ENCODE measurements around the gene BCAR3. TPM values are rescaled to one million over a fixed set of nuclear protein-coding genes. Genes with fewer than 3 reads are reported as not detected.

BCAR3 gene
- polyA plus RNA-seq, 1 donor, result 14.5 TPM

DNA sequence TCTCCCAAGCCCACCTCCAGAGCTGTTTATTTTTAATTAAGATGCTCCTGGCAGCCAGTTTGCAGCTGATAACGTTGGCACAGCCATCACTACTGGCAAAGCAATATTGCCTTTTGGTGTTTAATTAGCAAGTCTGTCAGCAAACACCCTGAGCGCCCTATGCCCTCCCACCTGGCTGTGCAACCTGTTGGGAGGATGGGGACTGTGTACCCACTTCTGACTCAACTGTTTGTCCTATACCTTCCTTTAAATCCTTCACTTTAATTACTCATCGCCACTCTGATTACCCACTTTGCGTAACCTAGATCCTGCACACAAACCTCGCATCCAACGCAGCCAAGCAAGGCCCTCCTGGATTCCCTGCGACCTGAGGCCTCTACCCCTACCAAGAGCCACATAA, 67.1 kb downstream of the BCAR3 start:
- DNase-seq, result no peak

DNA sequence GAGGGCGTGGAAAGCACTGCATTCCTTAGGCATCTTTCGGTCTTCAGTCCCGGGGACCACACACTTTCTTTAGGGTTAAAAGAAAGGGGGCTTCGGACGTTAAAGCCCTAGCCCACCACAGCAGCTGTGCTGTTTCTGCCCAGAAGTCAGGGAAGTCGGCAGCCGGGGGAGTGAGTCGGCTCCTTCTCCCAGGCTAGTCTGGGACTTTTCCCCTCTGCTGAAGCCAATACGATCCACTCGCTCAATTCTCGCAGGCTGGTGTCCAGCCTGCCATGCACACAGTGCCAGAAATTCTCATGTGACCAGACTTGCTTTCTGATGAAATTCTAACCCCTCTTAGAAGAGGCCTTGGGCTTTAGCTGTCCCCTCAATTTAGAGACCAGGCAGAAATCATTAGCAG, 67.7 kb downstream of the BCAR3 start:
- DNase-seq, result peak; percentile 68

DNA sequence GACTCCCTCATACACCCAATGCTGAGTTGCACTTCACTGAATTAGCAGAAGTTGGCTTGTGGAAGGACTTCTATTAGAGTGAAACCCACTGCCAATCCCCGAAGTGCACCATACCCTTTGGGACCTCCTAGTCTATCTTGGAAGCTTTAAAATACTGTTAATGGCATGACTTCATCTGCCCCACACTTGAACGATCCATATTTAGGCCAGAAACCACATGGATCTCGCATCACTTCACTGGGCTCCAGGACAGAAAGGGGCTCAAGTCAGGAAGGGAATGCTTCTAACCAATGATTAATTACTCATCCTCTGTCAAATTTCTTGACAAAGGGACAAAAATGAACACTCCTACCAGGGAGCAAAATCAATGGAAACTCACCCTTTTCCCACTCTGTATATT, 69.1 kb downstream of the BCAR3 start:
- no peak for DNase-seq

DNA sequence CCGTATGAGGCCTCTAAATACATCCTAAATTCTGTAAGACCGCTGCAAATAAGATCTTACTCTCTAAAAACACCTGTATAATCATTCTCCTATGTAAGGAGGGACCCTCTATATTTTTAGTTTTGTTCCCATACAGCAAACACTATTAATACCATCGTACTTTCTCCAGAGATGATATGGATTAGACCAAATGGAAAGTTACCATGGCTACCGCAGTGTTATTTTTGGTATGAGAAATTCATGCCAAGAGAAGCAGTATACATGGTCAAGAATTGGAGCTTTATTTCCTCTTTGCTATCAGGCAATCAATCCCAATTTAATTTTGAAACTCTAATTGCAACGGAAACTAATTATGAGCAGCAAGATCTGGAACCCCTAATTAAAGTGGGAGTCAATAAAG, 70.0 kb downstream of the BCAR3 start:
- no peak for DNase-seq

DNA sequence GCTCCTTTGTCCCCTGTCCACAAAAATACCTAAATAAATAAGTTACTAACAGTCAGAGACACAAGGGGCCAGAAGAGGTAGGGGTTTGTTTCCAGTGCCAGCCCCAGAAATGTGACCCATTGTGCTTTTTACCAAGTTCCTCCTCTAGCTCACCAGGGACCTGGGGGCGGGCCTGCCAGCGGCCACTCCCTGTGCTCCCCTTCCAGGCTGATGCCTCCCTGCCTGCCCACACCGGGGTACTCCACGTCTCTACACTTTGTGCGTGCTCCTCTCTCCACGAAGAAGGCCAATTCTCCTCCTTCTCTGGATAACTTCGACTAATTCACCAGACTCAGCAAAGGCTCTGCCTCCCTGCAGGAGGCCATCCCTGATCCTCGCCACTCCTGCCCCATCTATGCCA, 72.1 kb downstream of the BCAR3 start:
- no peak for DNase-seq

DNA sequence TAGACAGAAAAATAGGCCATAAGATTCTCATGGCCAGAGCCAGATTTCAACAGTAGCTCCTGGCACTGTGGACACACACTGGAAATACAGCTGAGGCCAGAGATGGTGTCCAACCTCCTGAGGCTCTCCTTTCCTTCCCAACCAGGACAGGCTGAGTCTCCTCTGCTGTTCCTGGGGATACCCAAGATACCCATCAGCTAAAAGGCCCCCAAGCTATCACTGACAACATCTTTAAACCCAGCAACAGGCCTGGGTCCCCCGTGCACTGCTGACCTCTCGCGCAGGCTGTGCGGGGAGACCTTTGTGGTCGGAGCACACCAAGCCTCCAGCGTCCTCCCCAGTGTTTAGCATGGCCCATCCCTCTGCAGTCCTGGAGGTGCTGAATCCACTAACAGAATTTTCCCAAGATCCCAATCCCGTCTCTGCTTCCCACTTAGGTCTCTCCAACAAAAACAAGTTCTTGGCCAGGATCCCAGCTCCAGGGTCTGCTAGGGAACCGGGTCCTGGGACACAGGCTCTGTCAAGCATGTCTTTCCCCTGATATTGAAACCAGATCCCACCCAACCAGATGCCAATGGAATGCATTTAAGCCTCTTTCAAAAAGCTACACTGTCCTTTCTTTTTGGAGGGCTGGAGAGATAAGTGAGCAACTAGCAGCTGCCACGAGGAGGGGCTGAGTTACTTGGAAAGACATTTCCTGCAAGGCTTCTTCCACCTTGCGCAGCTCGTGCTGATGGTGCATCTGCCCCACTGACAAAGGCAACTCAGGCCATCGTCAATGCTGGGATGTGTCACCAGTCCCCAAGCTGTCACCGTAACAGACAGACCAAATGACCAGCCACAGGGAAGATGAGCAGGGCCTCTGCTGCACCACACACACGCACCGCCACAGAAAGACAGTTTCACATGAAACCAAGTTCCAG, 73.2 kb downstream of the BCAR3 start:
- no peak for DNase-seq

DNA sequence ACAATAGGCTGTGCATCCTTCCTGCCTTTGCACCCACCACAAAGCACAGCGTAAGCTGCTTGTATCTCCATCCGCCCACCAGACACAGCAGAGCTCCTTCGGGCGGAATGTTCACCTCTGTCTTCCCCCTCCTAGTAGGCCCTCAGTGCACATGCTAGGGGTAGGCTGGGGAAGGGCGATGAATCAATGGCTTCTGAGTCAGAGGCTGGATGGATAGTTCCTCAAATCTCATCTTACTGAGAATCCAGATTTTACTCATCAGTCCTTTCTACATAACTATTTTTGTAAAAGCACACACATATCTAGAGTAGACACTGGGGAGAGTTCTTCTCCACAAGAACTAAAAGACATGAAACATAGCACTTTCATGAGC, 73.8 kb downstream of the BCAR3 start:
- DNase-seq, result no peak

DNA sequence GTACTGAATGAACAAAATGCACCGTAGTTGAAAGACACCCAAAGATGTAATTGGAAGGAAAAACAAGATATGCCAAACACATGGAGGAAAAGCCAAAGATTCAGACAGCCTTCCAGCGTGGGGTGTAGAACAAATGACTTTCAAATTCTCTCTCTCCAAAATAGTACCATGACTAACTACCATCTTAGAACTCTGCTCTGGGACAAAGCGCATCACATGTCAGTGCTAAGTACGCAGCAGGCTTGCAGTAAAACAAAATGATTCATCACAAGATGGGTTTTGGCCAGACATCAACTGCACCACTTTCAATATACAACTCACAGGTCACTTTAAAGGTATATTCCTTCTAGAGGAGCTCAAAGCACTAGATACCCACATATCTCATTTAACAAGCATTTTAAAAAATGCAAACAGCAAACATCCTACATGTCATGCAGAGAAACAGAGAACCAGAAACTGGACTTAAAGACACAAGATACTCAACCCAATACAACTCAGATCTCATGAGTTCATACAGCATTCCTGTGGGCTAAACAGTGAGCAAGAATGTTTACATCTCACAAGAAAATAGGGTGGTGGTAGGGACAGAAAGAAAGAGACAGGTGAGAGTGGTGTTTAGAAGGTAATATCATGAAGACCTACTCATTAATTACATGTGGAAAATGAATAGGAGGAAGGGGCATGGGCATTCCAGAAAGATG, 75.7 kb downstream of the BCAR3 start:
- no peak for DNase-seq

DNA sequence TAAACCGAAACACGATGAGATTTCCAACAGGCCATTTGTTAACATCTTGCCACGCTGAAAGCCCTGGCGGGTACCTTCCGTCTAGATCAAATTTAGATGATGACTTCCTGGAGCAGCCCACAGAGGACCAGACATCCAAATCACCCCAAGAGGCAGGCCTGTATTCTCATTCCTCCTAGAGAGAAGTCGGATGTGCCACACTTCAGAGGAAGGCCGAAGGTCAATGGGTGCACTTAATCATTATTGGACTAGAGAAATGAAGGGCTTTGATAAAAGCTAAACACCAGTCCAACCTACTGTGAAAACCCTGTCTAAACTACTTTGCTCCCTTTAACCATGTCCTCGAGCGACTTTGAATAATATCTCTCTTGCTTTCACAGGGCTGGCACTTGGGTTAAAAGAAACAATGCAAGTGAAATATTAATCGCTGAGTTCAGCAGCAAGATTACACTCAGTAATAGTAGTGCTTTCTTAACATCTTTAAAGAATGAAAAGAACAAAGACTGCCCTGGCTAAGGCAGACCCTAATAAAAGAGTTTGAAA, 76.5 kb downstream of the BCAR3 start:
- no peak for DNase-seq

DNA sequence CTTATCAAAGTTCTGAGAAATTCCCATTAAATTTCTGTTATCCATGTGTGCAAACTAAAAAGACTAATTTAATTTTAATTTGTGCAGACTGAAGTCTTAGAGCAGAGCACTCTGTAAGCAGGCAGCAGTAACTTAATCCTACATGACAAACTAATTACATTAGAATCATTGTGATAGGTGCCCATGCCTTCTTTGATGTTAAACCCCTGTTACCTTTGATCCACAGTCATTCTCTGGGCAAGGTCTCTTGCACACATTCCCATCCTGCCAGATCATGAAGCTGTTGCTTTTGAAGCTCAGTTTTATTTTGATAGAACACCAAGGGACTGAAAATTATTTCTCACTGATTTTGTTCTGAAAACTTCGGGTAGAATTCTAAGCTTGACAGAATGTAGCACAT, 77.2 kb downstream of the BCAR3 start:
- no peak for DNase-seq

DNA sequence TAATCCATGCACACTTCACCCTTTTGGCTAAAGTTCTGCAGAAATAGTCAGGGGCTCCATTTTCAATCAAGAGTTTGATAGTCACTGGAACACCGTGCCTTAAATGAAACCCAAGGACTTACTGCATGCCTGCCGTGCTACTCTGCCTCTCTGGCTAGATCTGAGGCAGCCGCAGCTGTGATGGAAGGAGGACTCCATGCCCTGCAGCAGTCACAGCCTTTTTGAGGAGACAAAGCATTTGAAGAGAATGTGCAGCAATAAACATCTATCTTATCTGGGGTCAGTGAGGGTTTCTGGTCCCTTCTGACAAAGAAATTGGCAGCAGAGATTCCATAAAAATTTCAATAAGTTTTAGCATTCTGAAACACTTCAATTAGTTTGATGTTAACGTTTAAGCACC, 78.0 kb downstream of the BCAR3 start:
- no peak for DNase-seq

DNA sequence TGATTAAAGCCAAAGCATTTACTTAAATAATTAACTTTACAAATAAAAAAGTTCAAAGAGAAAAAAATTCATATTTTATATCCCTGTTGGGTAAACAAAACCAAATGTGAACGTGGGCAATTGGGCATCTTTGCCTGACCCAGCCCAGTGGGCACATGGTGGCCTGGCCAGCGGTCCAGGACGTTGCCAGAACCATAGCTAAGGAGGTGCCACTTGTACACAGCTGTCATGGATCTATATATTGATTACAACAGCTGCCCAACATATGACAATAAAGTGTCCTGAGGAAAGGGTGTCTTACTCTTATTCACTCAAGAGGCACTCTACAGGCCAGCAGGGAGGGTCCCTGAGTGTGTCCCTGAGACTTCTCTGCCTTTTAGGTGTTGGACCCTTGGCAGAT, 78.5 kb downstream of the BCAR3 start:
- no peak for DNase-seq

DNA sequence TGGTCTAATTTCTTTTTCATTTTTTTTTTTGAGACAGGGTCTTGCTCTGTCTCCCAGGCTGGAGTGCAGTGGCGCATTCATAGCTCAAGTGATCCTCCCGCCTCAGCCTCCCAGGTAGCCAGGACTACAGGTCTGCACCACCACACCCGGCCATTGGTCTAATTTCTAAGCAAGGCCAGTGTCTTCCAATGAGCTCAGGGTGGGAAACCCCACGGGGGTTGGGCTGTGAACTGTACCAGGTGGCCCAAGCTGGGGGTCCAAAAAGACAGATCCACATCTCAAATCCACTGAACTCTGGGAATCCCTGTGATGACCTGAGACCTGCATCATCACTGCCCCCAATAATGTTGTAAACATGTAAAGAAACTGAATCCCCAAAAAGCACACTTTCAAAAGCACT, 79.5 kb downstream of the BCAR3 start:
- DNase-seq, result no peak

DNA sequence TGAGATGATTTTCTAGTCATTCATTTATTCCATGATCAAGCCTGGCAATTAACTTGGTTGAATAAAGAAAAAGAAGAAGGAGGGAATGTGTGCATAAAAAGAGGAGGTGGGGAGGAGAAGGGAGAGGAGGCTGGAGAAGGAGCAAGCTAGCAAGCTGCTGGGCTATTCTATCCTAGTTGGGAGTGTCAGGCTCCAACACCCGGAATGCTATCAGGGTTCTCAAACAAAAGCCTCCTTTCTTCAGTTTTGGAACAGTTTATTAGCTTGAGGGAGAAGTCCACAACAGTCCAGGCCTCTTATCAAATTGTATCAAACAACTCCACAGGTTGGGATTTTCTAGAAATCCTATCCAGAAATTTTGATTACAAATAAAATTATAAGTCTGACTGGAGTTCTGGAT, 80.0 kb downstream of the BCAR3 start:
- no peak for DNase-seq

DNA sequence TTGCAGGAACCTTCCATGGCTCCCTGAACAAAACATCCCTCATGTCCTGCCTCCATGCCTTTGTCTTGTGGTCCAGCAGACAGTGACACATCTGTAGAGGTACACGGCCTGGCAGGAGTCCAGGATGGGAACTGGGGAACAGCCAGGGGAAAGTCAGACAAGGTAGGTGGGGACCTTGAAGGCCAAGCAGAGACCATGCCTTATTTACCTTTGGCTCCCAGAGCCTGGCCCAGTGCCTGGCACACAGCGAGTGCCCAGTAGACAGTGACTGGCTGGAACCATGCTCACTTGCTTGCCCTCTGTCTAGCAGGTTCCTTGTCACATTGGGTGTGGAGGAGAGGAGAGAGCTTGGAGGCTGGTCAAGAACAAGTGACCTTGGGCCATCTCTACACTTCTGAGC, 81.0 kb downstream of the BCAR3 start:
- DNase-seq, result no peak

DNA sequence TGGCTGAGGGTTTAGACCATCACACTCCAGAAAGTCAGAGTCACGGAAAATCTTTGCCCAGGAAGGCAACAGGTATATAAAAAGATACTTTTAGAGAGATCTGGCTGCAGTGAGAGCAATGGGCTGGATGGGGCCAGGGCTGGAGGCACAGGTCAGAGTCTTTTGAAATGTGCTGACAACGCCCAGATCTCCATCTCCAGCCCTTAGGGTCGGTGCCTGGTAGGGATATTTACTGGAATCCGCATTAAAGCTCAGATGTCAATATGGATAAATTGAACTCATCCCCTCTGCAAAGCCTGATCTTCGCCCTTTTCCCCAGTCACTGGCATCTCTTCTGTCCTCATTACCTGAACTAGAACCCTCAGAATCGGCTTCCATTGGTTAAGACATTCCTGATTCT, 82.2 kb downstream of the BCAR3 start:
- DNase-seq, result no peak

DNA sequence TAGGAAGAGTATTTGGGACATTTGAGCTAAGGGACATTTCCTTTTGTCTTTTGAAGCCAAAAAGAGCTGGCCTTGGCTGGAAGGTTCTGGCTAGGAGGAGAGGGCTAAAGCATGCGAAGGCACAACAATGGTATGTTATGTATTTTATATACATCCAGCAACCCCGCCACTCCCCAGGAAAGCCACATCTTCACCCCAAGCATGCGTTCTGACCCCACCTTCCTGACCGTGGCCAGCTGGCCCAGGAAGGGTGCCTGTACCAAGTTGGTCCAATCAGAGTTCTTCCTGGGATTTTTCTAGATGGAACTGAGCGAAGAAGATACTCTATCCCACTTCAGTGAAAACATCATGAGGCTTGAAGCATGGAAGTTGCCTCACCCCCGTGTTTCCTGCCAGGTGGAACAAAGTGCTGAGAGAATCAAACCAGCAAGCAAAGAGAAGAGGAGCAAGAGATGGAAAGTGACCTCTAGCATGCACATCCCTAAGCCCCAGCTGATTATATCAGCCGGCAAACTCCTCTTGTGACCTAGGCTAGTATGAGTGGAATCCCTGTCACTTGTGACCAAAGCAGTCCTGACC, 82.7 kb downstream of the BCAR3 start:
- no peak for DNase-seq

DNA sequence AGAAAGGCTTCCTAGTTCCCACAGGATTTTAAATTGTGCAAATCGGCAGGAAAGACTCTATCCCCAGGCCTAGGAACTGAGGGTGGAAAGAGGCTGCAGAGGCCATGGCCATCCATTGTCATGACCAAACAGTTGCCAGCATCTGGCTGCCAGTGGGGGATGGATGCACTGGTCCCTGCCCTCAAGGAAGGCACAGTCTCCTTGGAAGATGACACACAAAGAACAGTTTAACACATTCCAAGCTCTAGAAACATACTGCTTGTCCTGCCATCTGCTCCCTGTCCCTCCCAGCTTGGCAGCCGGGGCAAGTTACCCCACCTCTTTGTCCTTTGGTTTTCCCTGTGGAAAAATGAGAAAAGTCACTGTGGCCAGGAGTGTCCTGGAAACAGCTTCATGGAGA, 83.2 kb downstream of the BCAR3 start:
- no peak for DNase-seq

DNA sequence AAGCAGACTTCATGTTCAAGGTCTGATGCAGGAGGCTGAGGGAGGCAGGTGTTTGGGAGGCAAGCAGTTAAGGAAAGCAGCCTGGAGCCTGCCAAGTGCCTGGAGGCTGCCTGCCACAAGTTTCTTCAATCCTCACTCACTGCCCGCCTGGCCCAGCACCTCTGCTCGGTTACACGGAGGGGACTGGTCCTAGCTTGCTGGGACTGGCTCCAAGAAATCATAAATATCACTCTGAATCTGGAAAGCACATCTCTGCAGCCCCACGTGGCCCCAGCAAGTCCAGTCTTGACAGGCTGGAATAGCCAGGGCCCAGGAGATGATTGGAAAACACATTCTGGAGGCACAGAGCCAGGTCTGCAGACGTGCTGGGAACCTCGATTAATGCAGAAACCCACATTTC, 83.9 kb downstream of the BCAR3 start:
- DNase-seq, result peak; percentile 84

DNA sequence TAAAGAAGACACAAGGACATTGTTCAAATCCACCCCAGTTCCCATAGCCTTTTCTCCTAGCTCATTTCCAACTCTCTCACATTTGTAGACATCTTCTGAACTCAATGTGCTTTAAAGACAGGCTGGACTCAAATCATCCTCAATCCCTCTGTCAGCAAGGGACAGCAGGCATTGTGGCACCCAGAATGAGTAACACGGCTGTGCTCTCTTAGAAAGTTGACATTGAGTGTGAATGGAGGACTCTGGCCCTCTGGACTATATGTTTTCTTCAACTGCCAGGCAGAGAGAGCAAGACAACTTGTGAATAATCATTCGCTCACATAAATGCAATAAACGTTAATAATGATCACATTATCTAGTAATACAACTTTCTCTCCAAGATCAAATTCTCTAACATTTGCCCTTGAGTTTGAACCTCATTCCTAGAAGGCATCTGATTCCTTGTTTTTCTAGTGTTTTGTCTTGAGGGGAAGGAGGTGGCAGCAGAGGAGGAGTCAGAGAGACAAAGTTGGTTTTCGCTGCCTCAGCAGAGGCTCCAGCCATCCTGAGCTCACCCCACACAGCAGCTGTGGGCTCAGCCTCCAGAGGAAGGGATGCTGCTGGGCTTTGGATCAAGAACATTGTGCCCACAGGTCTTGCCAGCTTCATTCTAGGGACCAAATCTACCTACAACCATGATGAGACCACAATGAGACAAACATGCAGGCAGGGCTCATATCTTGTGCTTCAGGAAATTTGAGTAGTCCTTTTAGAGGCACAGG, 85.1 kb downstream of the BCAR3 start:
- DNase-seq, result no peak

DNA sequence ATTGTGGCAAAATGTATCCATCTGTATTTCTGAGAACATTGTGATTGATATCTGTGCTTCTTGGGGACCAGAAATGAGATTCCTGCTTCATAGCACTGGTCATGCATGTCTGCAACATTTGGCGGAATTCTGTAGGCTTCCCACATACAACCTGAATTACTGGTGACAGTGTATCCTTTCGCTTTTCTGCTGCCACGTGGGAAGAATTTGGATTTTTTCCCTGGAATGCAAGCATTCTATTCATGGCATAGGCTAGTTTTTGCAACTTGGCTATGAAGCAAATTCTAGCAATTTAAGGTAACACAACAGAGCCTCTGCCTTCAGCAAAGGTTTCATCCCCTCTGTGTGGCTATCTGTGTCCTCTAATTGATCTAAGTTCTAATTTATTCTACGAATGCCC, 85.9 kb downstream of the BCAR3 start:
- no peak for DNase-seq

DNA sequence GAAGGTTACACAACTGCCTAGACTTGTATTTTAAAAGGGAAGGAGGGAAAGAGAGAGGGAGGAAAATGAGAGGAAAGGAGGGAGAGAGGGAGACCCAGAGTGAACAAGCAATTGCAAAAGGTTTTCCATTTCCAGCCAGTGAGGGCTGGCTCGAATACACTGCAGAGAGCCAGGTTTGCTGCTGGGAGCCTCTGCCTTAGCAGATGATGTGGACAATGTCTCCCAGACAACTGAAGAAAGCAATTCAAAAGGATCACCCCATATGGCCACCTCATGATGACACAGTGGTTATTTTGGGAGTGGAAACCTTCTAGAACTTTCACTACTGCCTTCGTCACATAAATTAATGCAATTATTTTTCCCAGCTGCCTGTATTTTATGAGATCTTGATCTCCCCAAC, 86.4 kb downstream of the BCAR3 start:
- peak; percentile 77 for DNase-seq

DNA sequence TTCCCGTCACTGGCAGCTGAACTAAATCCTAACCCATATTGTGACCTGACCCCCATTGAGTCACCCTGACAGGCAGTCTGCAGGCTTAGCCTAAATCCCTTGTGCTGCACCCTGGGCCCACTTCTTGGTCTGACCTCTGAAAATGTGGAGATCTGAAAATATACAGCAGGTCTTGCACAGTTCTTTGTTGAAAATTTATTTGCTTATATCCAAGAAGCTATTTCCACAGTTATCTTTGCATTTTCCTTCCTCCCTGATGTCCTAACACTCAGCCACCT, 87.1 kb downstream of the BCAR3 start:
- DNase-seq, result no peak
